ENCODE data around the gene F12.

Gene F12

GRCh38 chr5:177443144-177443983 is 34.0 kb upstream of the F12 start:
- Histone ChIP-seq H3K4me3 (ENCODE audit: low read depth, low read length) (no peak overlapping the region), H3K36me3 (no peaks in the 10 kb centered on the region), H3K9me3 (ENCODE audit: severe bottlenecking) (no peaks in the 10 kb centered on the region), H3K27me3 (ENCODE audit: insufficient read depth, low read depth, severe bottlenecking) (no peaks in the 10 kb centered on the region), H3K27ac (no peak overlapping the region)
- DNase-seq, result no peak
- no peak for TF ChIP-seq CTCF (IDR thresholded peaks at IDR 0.05; ENCODE audit: low read depth, low read length)

GRCh38 chr5:177442066-177442826 is 32.9 kb upstream of the F12 start:
- no peak for TF ChIP-seq CTCF (IDR thresholded peaks at IDR 0.05; ENCODE audit: low read depth, low read length)
- no peak overlapping the region for H3K27ac ChIP-seq
- no peaks in the 10 kb centered on the region for H3K9me3 ChIP-seq (ENCODE audit: severe bottlenecking)
- H3K36me3 ChIP-seq, result no peaks in the 10 kb centered on the region
- no peaks in the 10 kb centered on the region for H3K27me3 ChIP-seq (ENCODE audit: insufficient read depth, low read depth, severe bottlenecking)
- H3K4me3 ChIP-seq (ENCODE audit: low read depth, low read length), result no peak overlapping the region
- no peak for DNase-seq

- Histone ChIP-seq H3K4me3 (ENCODE audit: low read depth, low read length) (no peak overlapping the region), H3K36me3 (no peaks in the 10 kb centered on the region), H3K27me3 (ENCODE audit: insufficient read depth, low read depth, severe bottlenecking) (no peaks in the 10 kb centered on the region), H3K27ac (no peak overlapping the region), H3K9me3 (ENCODE audit: severe bottlenecking) (no peaks in the 10 kb centered on the region)
- no peak for TF ChIP-seq CTCF (IDR thresholded peaks at IDR 0.05; ENCODE audit: low read depth, low read length)
- DNase-seq, result no peak
Measured at GRCh38 chr5:177440990-177441780, 31.8 kb upstream of the F12 start.

- no peak for DNase-seq
- no peaks in the 10 kb centered on the region for H3K36me3 ChIP-seq
- no peak for TF ChIP-seq CTCF (IDR thresholded peaks at IDR 0.05; ENCODE audit: low read depth, low read length)
- H3K27me3 ChIP-seq (ENCODE audit: insufficient read depth, low read depth, severe bottlenecking), result no peaks in the 10 kb centered on the region
- no peak overlapping the region for H3K4me3 ChIP-seq (ENCODE audit: low read depth, low read length)
- H3K9me3 ChIP-seq (ENCODE audit: severe bottlenecking), result no peaks in the 10 kb centered on the region
- H3K27ac ChIP-seq, result no peak overlapping the region
Measured at GRCh38 chr5:177440211-177440989, 31.0 kb upstream of the F12 start.

GRCh38 chr5:177439518-177440053 is 30.2 kb upstream of the F12 start:
- H3K4me3 ChIP-seq (ENCODE audit: low read depth, low read length), result no peak overlapping the region
- no peaks in the 10 kb centered on the region for H3K9me3 ChIP-seq (ENCODE audit: severe bottlenecking)
- DNase-seq, result no peak
- no peak for TF ChIP-seq CTCF (IDR thresholded peaks at IDR 0.05; ENCODE audit: low read depth, low read length)
- no peak overlapping the region for H3K27ac ChIP-seq
- H3K36me3 ChIP-seq, result no peaks in the 10 kb centered on the region
- H3K27me3 ChIP-seq (ENCODE audit: insufficient read depth, low read depth, severe bottlenecking), result no peaks in the 10 kb centered on the region
